ENCODE results near the gene TMEM117. TPM values are rescaled to one million over a fixed set of nuclear protein-coding genes. Genes with fewer than 3 reads are reported as not detected.

The TMEM117 gene
- total RNA-seq, 1 donor from 2014 or later, result 22.1 TPM

DNA sequence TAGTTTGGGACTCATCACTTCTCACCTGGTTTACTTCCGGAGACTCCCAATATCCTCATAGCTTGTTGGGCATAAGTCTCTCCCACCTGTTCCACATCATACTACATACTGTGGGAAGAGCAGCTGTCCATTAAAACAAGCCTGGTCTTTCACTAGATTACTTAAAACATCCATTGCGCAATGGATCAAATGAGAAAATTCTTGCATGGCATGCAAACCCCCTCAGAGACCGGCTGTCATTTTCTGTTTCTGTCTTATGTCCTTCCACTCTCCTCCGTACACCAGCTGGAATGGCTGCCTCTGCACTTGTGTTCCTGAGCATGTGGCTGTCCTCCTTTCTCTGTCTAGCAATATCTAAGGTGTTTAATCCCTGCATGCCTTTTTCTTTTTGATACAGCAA is 265.6 kb downstream of the TMEM117 start:
- Histone ChIP-seq H3K4me1 (no peaks in the 10 kb centered on the region), H3K27ac (no peak overlapping the region), H3K4me3 (no peak overlapping the region), H3K9me3 (no peaks in the 10 kb centered on the region), H3K36me3 (no peaks in the 10 kb centered on the region), H3K27me3 (no peaks in the 10 kb centered on the region)
- no peak for DNase-seq (ENCODE audit: extremely low spot score in 2 of 2)
- TF ChIP-seq POLR2A (IDR thresholded peaks at IDR 0.05), result no peak
- TF ChIP-seq POLR2AphosphoS5 (IDR thresholded peaks at IDR 0.05; ENCODE audit: insufficient read depth in 1 of 2, low read depth in 1 of 2), result no peak
- TF ChIP-seq, protein P1, sequence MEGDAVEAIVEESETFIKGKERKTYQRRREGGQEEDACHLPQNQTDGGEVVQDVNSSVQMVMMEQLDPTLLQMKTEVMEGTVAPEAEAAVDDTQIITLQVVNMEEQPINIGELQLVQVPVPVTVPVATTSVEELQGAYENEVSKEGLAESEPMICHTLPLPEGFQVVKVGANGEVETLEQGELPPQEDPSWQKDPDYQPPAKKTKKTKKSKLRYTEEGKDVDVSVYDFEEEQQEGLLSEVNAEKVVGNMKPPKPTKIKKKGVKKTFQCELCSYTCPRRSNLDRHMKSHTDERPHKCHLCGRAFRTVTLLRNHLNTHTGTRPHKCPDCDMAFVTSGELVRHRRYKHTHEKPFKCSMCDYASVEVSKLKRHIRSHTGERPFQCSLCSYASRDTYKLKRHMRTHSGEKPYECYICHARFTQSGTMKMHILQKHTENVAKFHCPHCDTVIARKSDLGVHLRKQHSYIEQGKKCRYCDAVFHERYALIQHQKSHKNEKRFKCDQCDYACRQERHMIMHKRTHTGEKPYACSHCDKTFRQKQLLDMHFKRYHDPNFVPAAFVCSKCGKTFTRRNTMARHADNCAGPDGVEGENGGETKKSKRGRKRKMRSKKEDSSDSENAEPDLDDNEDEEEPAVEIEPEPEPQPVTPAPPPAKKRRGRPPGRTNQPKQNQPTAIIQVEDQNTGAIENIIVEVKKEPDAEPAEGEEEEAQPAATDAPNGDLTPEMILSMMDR (IDR thresholded peaks at IDR 0.05), result no peak
- intact Hi-C loops (cut with DNase I), result no loop called here

- Histone ChIP-seq H3K4me1 (no peaks in the 10 kb centered on the region), H3K36me3 (no peaks in the 10 kb centered on the region), H3K27ac (no peak overlapping the region), H3K4me3 (no peak overlapping the region), H3K27me3 (no peaks in the 10 kb centered on the region), H3K9me3 (no peaks in the 10 kb centered on the region)
- TF ChIP-seq, protein P1 (IDR thresholded peaks at IDR 0.05), result no peak
- TF ChIP-seq POLR2A (IDR thresholded peaks at IDR 0.05) (no peak), POLR2AphosphoS5 (IDR thresholded peaks at IDR 0.05; ENCODE audit: insufficient read depth in 1 of 2, low read depth in 1 of 2) (no peak)
- intact Hi-C loops (cut with DNase I), result no loop called here
- no peak for DNase-seq (ENCODE audit: extremely low spot score in 2 of 2)
Measured at GRCh38 chr12:44114906-44115305, 279.0 kb downstream of the TMEM117 start.

DNA sequence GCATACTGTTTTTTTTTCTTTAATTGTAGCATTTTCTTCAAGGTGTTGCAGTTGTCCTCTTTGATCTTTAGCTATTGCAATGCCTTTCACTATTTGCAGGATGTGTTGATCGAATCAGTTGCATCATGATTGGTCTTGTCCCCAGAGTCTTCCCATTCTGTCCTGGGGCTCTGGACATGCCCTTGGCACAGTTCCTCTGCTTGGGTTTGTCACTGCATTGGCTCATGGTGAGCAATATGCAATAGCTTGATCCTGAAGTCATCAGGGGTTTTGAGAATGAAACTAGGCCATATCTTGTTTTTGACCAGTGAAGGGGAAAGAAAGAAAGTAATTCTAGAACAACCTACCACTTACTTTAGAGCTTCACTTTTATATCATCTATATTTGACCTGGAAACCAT is 281.5 kb downstream of the TMEM117 start:
- H3K4me1 ChIP-seq, result no peaks in the 10 kb centered on the region
- H3K9me3 ChIP-seq, result peaks cover 6% of the 10 kb centered on the region
- H3K27me3 ChIP-seq, result no peaks in the 10 kb centered on the region
- H3K36me3 ChIP-seq, result no peaks in the 10 kb centered on the region
- intact Hi-C loops (cut with DNase I), result no loop called here
- H3K4me3 ChIP-seq, result no peak overlapping the region
- no peak for TF ChIP-seq POLR2AphosphoS5 (IDR thresholded peaks at IDR 0.05; ENCODE audit: insufficient read depth in 1 of 2, low read depth in 1 of 2)
- TF ChIP-seq, protein P1 (IDR thresholded peaks at IDR 0.05), result no peak
- no peak for TF ChIP-seq POLR2A (IDR thresholded peaks at IDR 0.05)
- H3K27ac ChIP-seq, result no peak overlapping the region
- DNase-seq (ENCODE audit: extremely low spot score in 2 of 2), result no peak

DNA sequence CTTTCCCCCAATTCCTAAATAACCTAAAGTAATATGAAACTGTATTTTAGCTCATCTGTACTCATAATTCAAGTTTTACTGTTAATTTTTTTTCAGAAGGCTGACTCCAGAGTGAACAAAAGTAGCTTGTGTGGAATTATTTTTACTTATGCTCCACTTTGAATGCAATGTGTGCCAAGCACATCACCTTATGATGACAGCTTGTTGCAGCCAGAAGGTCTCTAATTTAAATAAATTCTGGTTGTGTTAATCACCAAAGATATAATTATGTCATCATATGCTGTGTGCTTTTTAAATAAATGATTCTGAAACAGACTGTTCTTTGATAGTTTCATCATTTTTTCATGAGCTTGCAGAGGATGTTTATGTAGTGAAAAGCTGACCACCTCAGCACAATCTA is 283.1 kb downstream of the TMEM117 start:
- intact Hi-C loops (cut with DNase I), result no loop called here
- DNase-seq (ENCODE audit: extremely low spot score in 2 of 2), result no peak
- Histone ChIP-seq H3K9me3 (peaks cover 6% of the 10 kb centered on the region), H3K27me3 (no peaks in the 10 kb centered on the region), H3K27ac (no peak overlapping the region), H3K4me1 (no peaks in the 10 kb centered on the region), H3K4me3 (no peak overlapping the region), H3K36me3 (no peaks in the 10 kb centered on the region)
- TF ChIP-seq POLR2A (IDR thresholded peaks at IDR 0.05) (no peak), POLR2AphosphoS5 (IDR thresholded peaks at IDR 0.05; ENCODE audit: insufficient read depth in 1 of 2, low read depth in 1 of 2) (no peak)
- TF ChIP-seq, protein P1 (IDR thresholded peaks at IDR 0.05), result no peak

- TF ChIP-seq POLR2AphosphoS5 (IDR thresholded peaks at IDR 0.05; ENCODE audit: insufficient read depth in 1 of 2, low read depth in 1 of 2) (no peak), POLR2A (IDR thresholded peaks at IDR 0.05) (no peak)
- TF ChIP-seq, protein P1 (IDR thresholded peaks at IDR 0.05), result no peak
- H3K36me3 ChIP-seq, result no peaks in the 10 kb centered on the region
Measured at GRCh38 chr12:44126806-44127205, 290.9 kb downstream of the TMEM117 start.

More at GRCh38 chr12:44126806-44127205, 290.9 kb downstream of the TMEM117 start:
- no peaks in the 10 kb centered on the region for H3K4me1 ChIP-seq
- H3K9me3 ChIP-seq, result no peaks in the 10 kb centered on the region
- DNase-seq (ENCODE audit: extremely low spot score in 2 of 2), result no peak
- H3K27me3 ChIP-seq, result no peaks in the 10 kb centered on the region
- no peak overlapping the region for H3K4me3 ChIP-seq
- no peak overlapping the region for H3K27ac ChIP-seq
- intact Hi-C loops (cut with DNase I), result no loop called here
